HCT116 (cell line): ENCODE measurements around the gene IGSF9B. TPM values are rescaled to one million over a fixed set of nuclear protein-coding genes. Genes with fewer than 3 reads are reported as not detected.

Experiments used
- ATAC-seq: fragments of 200-7000 bp; cut with Tn5 transposase; 2 replicates; pipeline ENCODE4 v1.9.1; 2020; ENCODE audit warnings: mild to moderate bottlenecking, moderate library complexity
- BruUV-seq: library from RNA; stranded (reverse); fragments of 400-500 nt; replicated peaks from 2 replicates; lab custom pipeline; 2021; lab: Mats Ljungman, UMichigan
- CTCF ChIA-PET: fragments of 300-600 bp; sonication (Branson Sonifier 250); formaldehyde crosslinking; loops from one replicate; lab custom pipeline; 2021; ENCODE audit warnings: antibody characterized with exemption; lab: Charles Lee
- POLR2A ChIA-PET: fragments of 300-600, 350-600 bp; sonication (Branson Sonifier 250); formaldehyde crosslinking; loops from one replicate; lab custom pipeline; 2021; ENCODE audit warnings: antibody characterized with exemption; lab: Charles Lee
- RAD21 ChIA-PET, 2 experiments: fragments of 300-600 bp; sonication (Branson Sonifier 250); formaldehyde crosslinking; loops; one replicate each; lab custom pipeline; 2023; ENCODE audit warnings: low total read pairs in 2 of 2; ENCODE audit not compliant: uncharacterized antibody in 2 of 2, unreplicated experiment in 2 of 2, low non-redundant PET in 1 of 2; lab: Charles Lee
- DNase-seq: peaks from one replicate; pipeline ENCODE4 v3.0.0-alpha.2; 2010; ENCODE audit warnings: low read depth, low spot score
- H2AFZ ChIP-seq: fragments of 200-600 bp; shearing (Covaris generic), sonication (generic); 2 replicates; pipeline ENCODE4 v1.6.1; 2017; ENCODE audit warnings: low read depth, mixed run types, mixed read lengths, antibody characterized with exemption, low read length; ENCODE audit not compliant: poor library complexity, severe bottlenecking
- H3K27ac ChIP-seq: 2 replicates; pipeline ENCODE4 v1.5.1; 2012; ENCODE audit warnings: low read depth, low read length
- H3K27me3 ChIP-seq: fragments of 200-600 bp; sonication (generic); 2 replicates; pipeline ENCODE4 v1.6.1; 2016; ENCODE audit warnings: mixed run types, low read length, mixed read lengths; ENCODE audit not compliant: insufficient read depth
- H3K36me3 ChIP-seq, 2 experiments: fragments of 200-500 bp in 1 of 2; fragments of 200-600 bp in 1 of 2; sonication (Bioruptor generic) in 1 of 2; sonication (generic) in 1 of 2; 2 replicates each; pipeline versions ENCODE4 v1.5.1 to v1.6.1; 2014 to 2016; ENCODE audit warnings: low read length in 2 of 2, inconsistent platforms in 1 of 2, mixed read lengths in 1 of 2, mixed run types in 1 of 2; ENCODE audit not compliant: insufficient read depth in 2 of 2, control insufficient read depth in 1 of 2
- H3K4me1 ChIP-seq, 2 experiments: fragments of 200-600 bp in 1 of 2; sonication (generic) in 1 of 2; 2 replicates each; pipeline versions ENCODE4 v1.5.1 to v1.6.1; 2012 to 2017; ENCODE audit warnings: low read length in 2 of 2, inconsistent platforms in 1 of 2, mild to moderate bottlenecking in 1 of 2, mixed read lengths in 1 of 2, mixed run types in 1 of 2, moderate library complexity in 1 of 2; ENCODE audit not compliant: insufficient read depth in 2 of 2, control insufficient read depth in 1 of 2
- H3K4me2 ChIP-seq: fragments of 200-600 bp; sonication (generic); 2 replicates; pipeline ENCODE4 v1.6.1; 2017; ENCODE audit warnings: mixed run types, low read length, mixed read lengths
- H3K4me3 ChIP-seq, 2 experiments: fragments of 200-600 bp in 1 of 2; sonication (generic) in 1 of 2; replicated peaks in 1 of 2; 2 replicates each; pipeline ENCODE4 v1.5.1; 2011 to 2016; ENCODE audit warnings: low read length in 2 of 2, control low read depth in 1 of 2, low read depth in 1 of 2, mild to moderate bottlenecking in 1 of 2, mixed read lengths in 1 of 2, mixed run types in 1 of 2
- H3K79me2 ChIP-seq: fragments of 200-600 bp; sonication (generic); 2 replicates; pipeline ENCODE4 v1.6.1; 2017; ENCODE audit warnings: mild to moderate bottlenecking, mixed run types, low read length, moderate library complexity, mixed read lengths; ENCODE audit not compliant: insufficient read depth
- H3K9ac ChIP-seq: fragments of 200-600 bp; sonication (generic); 2 replicates; pipeline ENCODE4 v1.6.1; 2016; ENCODE audit warnings: low read length, mixed read lengths
- H3K9me2 ChIP-seq: fragments of 200-600 bp; sonication (generic), shearing (Covaris generic); 2 replicates; pipeline ENCODE4 v1.6.1; 2017; ENCODE audit warnings: mixed run types, mild to moderate bottlenecking, moderate library complexity; ENCODE audit not compliant: insufficient read depth
- H3K9me3 ChIP-seq, 2 experiments: fragments of 200-500 bp in 1 of 2; fragments of 200-600 bp in 1 of 2; sonication (Bioruptor generic) in 1 of 2; sonication (generic) in 1 of 2; 2 replicates each; pipeline ENCODE4 v1.6.1; 2014 to 2017; ENCODE audit warnings: low read length in 2 of 2, mixed read lengths in 2 of 2, inconsistent platforms in 1 of 2, low read depth in 1 of 2, mild to moderate bottlenecking in 1 of 2, mixed run types in 1 of 2, moderate library complexity in 1 of 2; ENCODE audit not compliant: control insufficient read depth in 1 of 2, insufficient read depth in 1 of 2
- H4K20me1 ChIP-seq: fragments of 200-600 bp; sonication (generic), shearing (Covaris generic); 2 replicates; pipeline ENCODE4 v1.6.1; 2017; ENCODE audit warnings: mixed run types, mild to moderate bottlenecking, moderate library complexity; ENCODE audit not compliant: insufficient read depth
- CBX3 ChIP-seq: IDR thresholded peaks from 2 replicates; pipeline ENCODE4 v1.6.1; 2012; ENCODE audit warnings: low read depth
- EGR1 ChIP-seq: IDR thresholded peaks from 2 replicates; pipeline ENCODE4 v1.6.1; 2012; ENCODE audit warnings: low read depth
- EZH2 ChIP-seq: fragments of 200-600 bp; sonication (generic); IDR thresholded peaks from 2 replicates; pipeline ENCODE4 v1.6.1; 2017; ENCODE audit warnings: antibody characterized with exemption, mixed run types
- EZH2phosphoT487 ChIP-seq: fragments of 200-600 bp; IDR thresholded peaks from 2 replicates; pipeline ENCODE4 v1.6.1; 2018; ENCODE audit warnings: antibody characterized with exemption, borderline replicate concordance
- FOSL1 ChIP-seq: IDR thresholded peaks from 2 replicates; pipeline ENCODE4 v1.6.1; 2012; ENCODE audit warnings: low read depth
- POLR2A ChIP-seq: IDR thresholded peaks from 2 replicates; pipeline ENCODE4 v1.7.0; 2011; ENCODE audit warnings: borderline replicate concordance; ENCODE audit not compliant: insufficient read depth, insufficient read length; ENCODE audit errors: extremely low read depth
- RAD21 ChIP-seq: IDR thresholded peaks from 2 replicates; pipeline ENCODE4 v1.6.1; 2012; ENCODE audit warnings: low read depth, mild to moderate bottlenecking
- SIN3A ChIP-seq: IDR thresholded peaks from 2 replicates; pipeline ENCODE4 v1.6.1; 2012; ENCODE audit warnings: low read depth
- SP1 ChIP-seq: IDR thresholded peaks from 2 replicates; pipeline ENCODE4 v1.6.1; 2012; ENCODE audit warnings: low read depth
- SRF ChIP-seq: IDR thresholded peaks from 2 replicates; pipeline ENCODE4 v1.6.1; 2012; ENCODE audit warnings: low read depth
- TCF7L2 ChIP-seq: IDR thresholded peaks from 2 replicates; pipeline ENCODE4 v1.7.0; 2011; ENCODE audit warnings: borderline replicate concordance, inconsistent platforms; ENCODE audit not compliant: insufficient read depth, insufficient read length; ENCODE audit errors: extremely low read depth
- YY1 ChIP-seq: IDR thresholded peaks from 2 replicates; pipeline ENCODE4 v1.6.1; 2011; ENCODE audit warnings: low read length, low read depth, moderate library complexity, mild to moderate bottlenecking; ENCODE audit not compliant: insufficient replicate concordance; ENCODE audit errors: extremely low read depth
- ZFX ChIP-seq: fragments of 450-650 bp; IDR thresholded peaks from 2 replicates; pipeline ENCODE4 v1.6.1; 2017
- intact Hi-C: fragments of 100-400 bp; cut with micrococcal nuclease; formaldehyde crosslinking; loops from 2 replicates; pipeline ENCODE4 v1.10.0; 2022
- total RNA-seq: library from RNA; stranded (reverse); gene quantifications from one replicate; pipeline ENCODE4 v1.2.1, GENCODE V29; 2021; ENCODE audit not compliant: unreplicated experiment
- TF ChIP-seq, protein P1 (sequence below): IDR thresholded peaks from 2 replicates; pipeline ENCODE4 v1.6.1; 2012
- TF ChIP-seq, protein P2 (sequence below), 3 experiments: fragments of 200-600 bp in 1 of 3; sonication (generic) in 1 of 3; IDR thresholded peaks in 2 of 3; conservative IDR thresholded peaks in 1 of 3; 2 replicates each; pipeline ENCODE4 v1.5.1; 2012 to 2017; ENCODE audit warnings: low read depth in 2 of 3, low read length in 2 of 3, antibody characterized with exemption in 1 of 3, borderline replicate concordance in 1 of 3, control low read depth in 1 of 3, mild to moderate bottlenecking in 1 of 3, mixed read lengths in 1 of 3, mixed run types in 1 of 3, moderate library complexity in 1 of 3; ENCODE audit not compliant: insufficient read depth in 1 of 3
- TF ChIP-seq, protein P3 (sequence below): IDR thresholded peaks from 2 replicates; pipeline ENCODE4 v1.6.1; 2011; ENCODE audit warnings: mild to moderate bottlenecking, low read length, moderate library complexity; ENCODE audit not compliant: insufficient replicate concordance; ENCODE audit errors: extremely low read depth

IGSF9B gene
- total RNA-seq, 1 experiment from 2014 or later, result 12.4 TPM

DNA sequence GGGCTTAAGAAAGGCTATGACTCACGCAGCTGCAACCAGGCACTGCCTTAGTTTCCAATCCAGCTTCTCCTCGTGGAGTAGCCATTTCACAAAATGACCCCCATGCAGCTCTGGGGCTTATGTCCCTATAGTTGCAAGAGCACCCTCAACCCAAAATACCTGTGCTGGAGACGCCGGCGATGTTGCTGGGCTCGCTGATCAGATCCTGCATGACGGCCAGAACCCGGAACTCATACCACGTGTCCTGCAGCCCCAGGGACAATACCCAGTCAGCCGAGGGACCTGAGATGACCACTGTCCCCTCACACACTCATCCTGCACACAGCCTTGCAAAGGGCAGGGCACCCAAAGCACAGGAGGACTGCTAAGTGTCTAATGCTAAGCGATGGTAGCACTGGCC, 32.1 kb downstream of the IGSF9B start:
- no peak overlapping the region for H3K4me3 ChIP-seq
- TF ChIP-seq POLR2A (no peak), YY1 (no peak), SRF (no peak), EZH2 (no peak), EZH2phosphoT487 (no peak), CBX3 (no peak), TCF7L2 (no peak), SP1 (no peak), RAD21 (no peak), SIN3A (no peak), ZFX (no peak), FOSL1 (no peak), EGR1 (no peak)
- TF ChIP-seq, protein P1, sequence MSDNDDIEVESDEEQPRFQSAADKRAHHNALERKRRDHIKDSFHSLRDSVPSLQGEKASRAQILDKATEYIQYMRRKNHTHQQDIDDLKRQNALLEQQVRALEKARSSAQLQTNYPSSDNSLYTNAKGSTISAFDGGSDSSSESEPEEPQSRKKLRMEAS, result no peak
- TF ChIP-seq, protein P2, sequence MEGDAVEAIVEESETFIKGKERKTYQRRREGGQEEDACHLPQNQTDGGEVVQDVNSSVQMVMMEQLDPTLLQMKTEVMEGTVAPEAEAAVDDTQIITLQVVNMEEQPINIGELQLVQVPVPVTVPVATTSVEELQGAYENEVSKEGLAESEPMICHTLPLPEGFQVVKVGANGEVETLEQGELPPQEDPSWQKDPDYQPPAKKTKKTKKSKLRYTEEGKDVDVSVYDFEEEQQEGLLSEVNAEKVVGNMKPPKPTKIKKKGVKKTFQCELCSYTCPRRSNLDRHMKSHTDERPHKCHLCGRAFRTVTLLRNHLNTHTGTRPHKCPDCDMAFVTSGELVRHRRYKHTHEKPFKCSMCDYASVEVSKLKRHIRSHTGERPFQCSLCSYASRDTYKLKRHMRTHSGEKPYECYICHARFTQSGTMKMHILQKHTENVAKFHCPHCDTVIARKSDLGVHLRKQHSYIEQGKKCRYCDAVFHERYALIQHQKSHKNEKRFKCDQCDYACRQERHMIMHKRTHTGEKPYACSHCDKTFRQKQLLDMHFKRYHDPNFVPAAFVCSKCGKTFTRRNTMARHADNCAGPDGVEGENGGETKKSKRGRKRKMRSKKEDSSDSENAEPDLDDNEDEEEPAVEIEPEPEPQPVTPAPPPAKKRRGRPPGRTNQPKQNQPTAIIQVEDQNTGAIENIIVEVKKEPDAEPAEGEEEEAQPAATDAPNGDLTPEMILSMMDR (IDR thresholded peaks at IDR 0.05 in 2 of 3, conservative IDR thresholded peaks at IDR 0.05 in 1 of 3; ENCODE audit: borderline replicate concordance in 1 of 3, insufficient read depth in 1 of 3, low read depth in 2 of 3, low read length in 2 of 3), result no peak
- TF ChIP-seq, protein P3, sequence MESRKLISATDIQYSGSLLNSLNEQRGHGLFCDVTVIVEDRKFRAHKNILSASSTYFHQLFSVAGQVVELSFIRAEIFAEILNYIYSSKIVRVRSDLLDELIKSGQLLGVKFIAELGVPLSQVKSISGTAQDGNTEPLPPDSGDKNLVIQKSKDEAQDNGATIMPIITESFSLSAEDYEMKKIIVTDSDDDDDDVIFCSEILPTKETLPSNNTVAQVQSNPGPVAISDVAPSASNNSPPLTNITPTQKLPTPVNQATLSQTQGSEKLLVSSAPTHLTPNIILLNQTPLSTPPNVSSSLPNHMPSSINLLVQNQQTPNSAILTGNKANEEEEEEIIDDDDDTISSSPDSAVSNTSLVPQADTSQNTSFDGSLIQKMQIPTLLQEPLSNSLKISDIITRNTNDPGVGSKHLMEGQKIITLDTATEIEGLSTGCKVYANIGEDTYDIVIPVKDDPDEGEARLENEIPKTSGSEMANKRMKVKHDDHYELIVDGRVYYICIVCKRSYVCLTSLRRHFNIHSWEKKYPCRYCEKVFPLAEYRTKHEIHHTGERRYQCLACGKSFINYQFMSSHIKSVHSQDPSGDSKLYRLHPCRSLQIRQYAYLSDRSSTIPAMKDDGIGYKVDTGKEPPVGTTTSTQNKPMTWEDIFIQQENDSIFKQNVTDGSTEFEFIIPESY, result no peak
- H2AFZ ChIP-seq, result no peak overlapping the region
- intact Hi-C loops, result loop anchor here (5.0 to 10.0 kb wide), 2 partner anchors 128 to 330 kb away; partner anchors contain the start of genes ACAD8 and THYN1
- BruUV-seq, result no TSS peak
- H3K9me2 ChIP-seq, result no peaks in the 10 kb centered on the region
- H4K20me1 ChIP-seq, result no peaks in the 10 kb centered on the region
- DNase-seq, result no peak
- 0 out of 4 replicates have a peak, but pooled peaks cover 0 to 6% of the 10 kb centered on the region in 2 experiments for H3K36me3 ChIP-seq
- no peaks in the 10 kb centered on the region for H3K9me3 ChIP-seq
- H3K27ac ChIP-seq, result no peak overlapping the region
- RAD21 ChIA-PET, result no interaction called here
- H3K4me1 ChIP-seq, result peaks cover 0 to 11% of the 10 kb centered on the region in 2 experiments; a peak in 2 of 4 replicates
- H3K9ac ChIP-seq, result no peak overlapping the region
- H3K79me2 ChIP-seq, result no peaks in the 10 kb centered on the region
- ATAC-seq, result no peak
- CTCF ChIA-PET, result interaction anchor here (0.6 kb wide), 1 partner anchor 225 kb away, joined by 3 read pairs; no protein-coding TSS in a partner anchor
- no peaks in the 10 kb centered on the region for H3K27me3 ChIP-seq
- POLR2A ChIA-PET, result no interaction called here
- H3K4me2 ChIP-seq, result no peak overlapping the region
